ENCODE data around the gene NBL1. TPM values are rescaled to one million over a fixed set of nuclear protein-coding genes. Genes with fewer than 3 reads are reported as not detected.

The NBL1 gene
- total and polyA plus RNA-seq, 9 of the 15 experiments (the other 6 are each of a cell fraction or from before 2014, with no cell fraction given), result 0.10 to 3.7 (median 1.8) TPM; not detected in 1

GRCh38 chr1:19661721-19662228 lies 17.7 kb downstream of the NBL1 start (continued):
- TF ChIP-seq TEAD4 (IDR thresholded peaks at IDR 0.05; ENCODE audit: low read length), result 0 out of 2 replicates have a peak, but pooled peaks have one; percentile 15
- no peak for TF ChIP-seq TEAD4 (CRISPR knock-in tag; IDR thresholded peaks at IDR 0.05; ENCODE audit: borderline replicate concordance)
- no peak for TF ChIP-seq ZNF445 (CRISPR knock-in tag; IDR thresholded peaks at IDR 0.05; ENCODE audit: low read depth)
- TF ChIP-seq FOXK2 (conservative IDR thresholded peaks at IDR 0.05 in 1 of 2, IDR thresholded peaks at IDR 0.05 in 1 of 2; ENCODE audit: low read depth in 2 of 2), result no peak
- no peak for TF ChIP-seq RAD51 (IDR thresholded peaks at IDR 0.05; ENCODE audit: borderline replicate concordance, low read depth)
- TF ChIP-seq ILK (tag; IDR thresholded peaks at IDR 0.05; ENCODE audit: borderline replicate concordance, low read depth), result no peak
- no peak for TF ChIP-seq ZNF507 (tag; conservative IDR thresholded peaks at IDR 0.05)
- TF ChIP-seq ZBTB1 (CRISPR knock-in tag; IDR thresholded peaks at IDR 0.05; ENCODE audit: borderline replicate concordance, low read depth), result no peak
- TF ChIP-seq NKRF (IDR thresholded peaks at IDR 0.05; ENCODE audit: borderline replicate concordance), result no peak
- TF ChIP-seq TAF1 (IDR thresholded peaks at IDR 0.05; ENCODE audit: control insufficient read depth, extremely low read depth, insufficient read depth, low read length, severe bottlenecking), result no peak
- TF ChIP-seq ZNF354B (CRISPR knock-in tag; IDR thresholded peaks at IDR 0.05), result 0 out of 2 replicates have a peak, but pooled peaks have one; percentile 54
- TF ChIP-seq SMAD2 (IDR thresholded peaks at IDR 0.05; ENCODE audit: low read depth, low read length), result no peak
- TF ChIP-seq ATF7 (IDR thresholded peaks at IDR 0.05), result 0 out of 2 replicates have a peak, but pooled peaks have one; percentile 10
- TF ChIP-seq RFX7 (CRISPR knock-in tag; IDR thresholded peaks at IDR 0.05), result no peak
